Measurements from ENCODE around the gene VPS4A. TPM values are rescaled to one million over a fixed set of nuclear protein-coding genes. Genes with fewer than 3 reads are reported as not detected.

Gene VPS4A
- total RNA-seq, 6 donors from 2014 or later = 27.8 to 48.6 (median 32.9) TPM

GRCh38 chr16:69371564-69371963 is 60.4 kb downstream of the VPS4A start:
- 81 to 95% methylated on average over 2 of the region's 2 CpGs for WGBS, 2 donors
- Histone ChIP-seq H3K36me3 (peaks cover 24 to 61% (median 45%) of the 10 kb centered on the region in 4 donors), H3K27ac (no peak overlapping the region), H3K27me3 (no peaks in the 10 kb centered on the region), H3K4me1 (no peaks in the 10 kb centered on the region), H3K4me3 (no peak overlapping the region), H3K9me3 (no peaks in the 10 kb centered on the region)
- no peak for DNase-seq
- no peak for TF ChIP-seq EP300 (IDR thresholded peaks at IDR 0.05)
- no peak for TF ChIP-seq CTCF (IDR thresholded peaks at IDR 0.05)
- TF ChIP-seq POLR2AphosphoS5 (IDR thresholded peaks at IDR 0.05) = no peak
- TF ChIP-seq POLR2A (IDR thresholded peaks at IDR 0.05) = no peak
- ATAC-seq (ENCODE audit: low FRiP score in 2 of 2) = no peak

- Histone ChIP-seq H3K4me1 (no peaks in the 10 kb centered on the region), H3K9me3 (no peaks in the 10 kb centered on the region), H3K4me3 (no peak overlapping the region), H3K36me3 (peaks cover 13 to 57% (median 32%) of the 10 kb centered on the region in 4 donors), H3K27ac (no peak overlapping the region), H3K27me3 (no peaks in the 10 kb centered on the region)
- ATAC-seq (ENCODE audit: low FRiP score in 2 of 2) = no peak
- no peak for DNase-seq
- TF ChIP-seq CTCF (IDR thresholded peaks at IDR 0.05) (no peak), EP300 (IDR thresholded peaks at IDR 0.05) (no peak), POLR2A (IDR thresholded peaks at IDR 0.05) (no peak), POLR2AphosphoS5 (IDR thresholded peaks at IDR 0.05) (no peak)
- 94 to 100% methylated on average over 1 of the region's 1 CpG for WGBS, 2 donors
These were observed 61.9 kb downstream of the VPS4A start for GRCh38 chr16:69373019-69373418.

Other genes with a start within 250 kb of the VPS4A start
- gene HAS3, start 205.7 kb upstream of the VPS4A start, total RNA-seq = 10 to 100 TPM in 4 of 6 donors, 1 to 10 TPM in 2; 4.5 to 32.0 (median 15.8) TPM
- gene CHTF8, start 178.8 kb upstream of the VPS4A start, total RNA-seq = 100 to 1,000 TPM in 1 of 6 donors, 10 to 100 TPM in 5; 33.5 to 103 (median 70.6) TPM
- gene UTP4, start 178.7 kb upstream of the VPS4A start, total RNA-seq = 10 to 100 TPM; 10.9 to 38.8 (median 28.4) TPM
- gene SNTB2, start 124.2 kb upstream of the VPS4A start, total RNA-seq = 10 to 100 TPM; 24.1 to 41.2 (median 30.5) TPM
- gene PDF, start 19.2 kb downstream of the VPS4A start, total RNA-seq = 10 to 100 TPM in 5 of 6 donors, 1 to 10 TPM in 1; 6.9 to 22.0 (median 13.5) TPM
- 10 to 100 TPM; 33.5 to 62.9 (median 37.0) TPM for gene COG8, start 28.2 kb downstream of the VPS4A start, total RNA-seq
- gene NIP7, start 28.4 kb downstream of the VPS4A start, total RNA-seq = 10 to 100 TPM in 4 of 6 donors, 1 to 10 TPM in 2; 2.7 to 21.0 (median 14.1) TPM
- 1 to 10 TPM in 2 of 6 donors, under 1 TPM in 2, not detected in 2; 0.43 to 2.6 (median 1.1) TPM for gene TMED6, start 40.4 kb downstream of the VPS4A start, total RNA-seq
- 100 to 1,000 TPM in 1 of 6 donors, 10 to 100 TPM in 5; 17.0 to 114 (median 22.6) TPM for gene TERF2, start 74.7 kb downstream of the VPS4A start, total RNA-seq
- gene CYB5B, start 113.3 kb downstream of the VPS4A start, total RNA-seq = 10 to 100 TPM; 25.2 to 93.1 (median 69.4) TPM

All from upper lobe of left lung (tissue), 6 donors.